NOMO-1 treated with dmso at 0.1 percent for 144 hours (cell line): ENCODE data around the gene HMCES.
"Not testable (repeated sequence)": the region's sequence is repeated elsewhere in the genome, so short reads cannot be mapped to it uniquely, and the experiment has no call there.

Experiments used
- DNase-seq: peaks from one replicate; lab custom pipeline; 2025; ENCODE audit not compliant: unreplicated experiment; lab: John Stamatoyannopoulos, UW

Gene HMCES

DNA sequence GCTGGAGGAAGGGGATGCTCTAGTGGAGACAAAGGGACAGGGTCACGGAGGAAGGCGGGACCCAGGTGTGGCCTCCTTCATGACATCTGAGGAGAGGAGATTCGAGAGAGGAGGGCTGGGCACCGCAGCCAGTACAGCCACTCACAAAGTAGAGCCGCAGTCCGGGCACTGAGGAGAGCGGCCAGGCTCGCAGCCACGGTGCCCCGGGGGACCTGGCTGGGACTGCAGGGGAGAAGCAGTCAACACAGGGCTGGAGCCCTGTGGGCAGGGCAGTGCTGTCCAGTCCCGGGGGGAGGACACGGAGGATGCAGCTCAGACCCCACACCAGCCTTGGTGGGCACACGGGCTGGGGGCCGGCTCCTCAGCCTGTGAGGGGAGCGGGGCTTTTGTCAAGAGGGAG lies 40.3 kb downstream of the HMCES start:
- no peak for DNase-seq

DNA sequence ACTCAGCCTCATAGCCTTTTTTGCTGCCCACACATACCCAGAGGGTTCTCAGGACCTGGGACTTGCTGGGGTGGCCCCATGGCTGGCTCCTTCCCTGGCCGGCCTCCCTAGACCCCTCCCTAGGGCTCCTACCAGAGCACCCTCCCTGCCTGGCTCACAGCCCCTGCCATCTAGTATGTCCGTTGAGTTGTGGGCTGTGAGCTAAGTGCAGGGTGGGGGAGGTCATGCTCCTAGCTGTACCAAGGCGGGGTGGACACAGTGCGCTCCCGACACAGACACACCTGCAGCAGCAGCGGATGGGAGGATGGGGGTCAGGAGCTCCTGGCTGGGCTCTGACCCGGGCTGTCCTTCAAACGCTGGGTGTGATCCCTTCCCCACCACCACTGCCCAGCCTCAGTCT lies 41.6 kb downstream of the HMCES start:
- no peak for DNase-seq

DNA sequence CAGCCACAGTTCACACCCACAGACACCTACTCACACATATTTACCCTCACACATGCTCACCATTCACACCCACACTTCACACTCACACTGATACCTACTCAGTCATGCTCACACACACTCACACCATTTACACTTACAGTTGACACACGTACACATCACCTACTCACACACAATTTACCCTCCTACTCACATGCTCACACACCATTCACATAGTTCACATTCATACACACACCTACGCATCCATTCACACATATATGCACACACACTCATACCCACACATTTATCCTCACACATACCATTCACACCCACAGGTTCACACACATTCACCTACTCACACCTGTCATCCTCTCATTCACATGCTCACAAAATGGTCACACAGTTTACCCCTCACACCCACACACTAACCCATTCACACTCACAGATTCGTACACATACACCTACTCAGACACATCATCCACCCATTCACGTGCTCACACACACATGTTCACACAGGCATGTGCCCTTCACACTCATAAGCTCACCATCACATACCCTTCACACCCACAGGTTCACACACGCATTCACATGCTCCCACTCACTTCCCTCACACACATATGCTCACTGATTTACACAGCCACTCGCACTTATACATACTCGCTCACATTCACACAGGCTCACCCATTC lies 42.3 kb downstream of the HMCES start:
- no peak for DNase-seq

- DNase-seq: no peak
Observed at GRCh38 chr3:129321887-129322286, 43.2 kb downstream of the HMCES start.

DNA sequence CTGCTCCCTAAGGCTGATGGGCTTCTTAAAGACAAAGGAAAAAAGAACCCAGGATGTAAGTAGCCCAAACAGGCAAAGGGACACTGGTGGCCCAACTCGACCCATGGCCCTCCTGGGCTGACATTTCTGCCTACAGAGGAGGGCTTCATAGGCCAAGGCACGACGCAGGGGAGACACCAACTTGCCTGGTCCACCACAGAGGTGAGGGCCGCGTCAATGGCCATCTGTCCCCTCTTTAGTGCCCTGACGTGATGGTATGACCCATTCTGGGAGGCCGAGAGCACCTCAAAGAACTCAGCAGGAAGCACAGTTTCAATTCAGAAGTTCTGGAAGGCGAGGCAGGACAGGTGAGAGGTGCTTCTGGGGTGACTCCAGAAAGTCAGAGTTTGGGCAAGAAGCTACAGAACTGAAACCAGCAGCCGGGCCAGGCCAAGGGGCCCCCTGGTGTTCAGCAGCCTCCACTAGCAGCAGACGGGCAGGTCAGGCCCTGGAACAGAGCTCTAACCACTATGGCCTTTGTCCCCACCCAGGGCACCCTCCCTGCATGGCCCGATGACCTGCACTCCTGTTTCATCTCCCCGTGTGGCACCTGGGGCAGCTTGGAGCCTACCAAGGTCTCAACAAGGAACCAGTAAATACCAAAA lies 45.1 kb downstream of the HMCES start:
- no peak for DNase-seq

DNA sequence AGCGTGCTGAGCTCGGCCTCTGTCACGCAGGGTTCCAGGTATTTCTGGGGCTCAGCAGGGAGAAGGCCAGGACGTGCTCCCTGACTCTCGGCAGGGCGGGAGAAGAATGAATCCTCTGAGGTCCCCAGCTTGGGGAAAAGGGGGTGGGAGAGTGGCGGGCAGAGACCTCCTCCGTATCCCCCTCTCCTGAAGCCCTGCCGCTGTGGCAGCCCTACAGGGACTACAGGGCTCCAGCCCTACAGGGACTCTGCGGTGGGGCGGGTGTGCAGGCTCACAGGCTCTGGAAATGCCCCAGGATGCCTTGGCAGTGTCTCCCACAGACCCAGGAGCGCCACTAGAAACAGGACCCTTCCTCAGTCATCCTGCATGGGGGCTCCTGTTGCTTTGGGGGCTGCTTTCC lies 46.2 kb downstream of the HMCES start:
- no peak for DNase-seq

DNA sequence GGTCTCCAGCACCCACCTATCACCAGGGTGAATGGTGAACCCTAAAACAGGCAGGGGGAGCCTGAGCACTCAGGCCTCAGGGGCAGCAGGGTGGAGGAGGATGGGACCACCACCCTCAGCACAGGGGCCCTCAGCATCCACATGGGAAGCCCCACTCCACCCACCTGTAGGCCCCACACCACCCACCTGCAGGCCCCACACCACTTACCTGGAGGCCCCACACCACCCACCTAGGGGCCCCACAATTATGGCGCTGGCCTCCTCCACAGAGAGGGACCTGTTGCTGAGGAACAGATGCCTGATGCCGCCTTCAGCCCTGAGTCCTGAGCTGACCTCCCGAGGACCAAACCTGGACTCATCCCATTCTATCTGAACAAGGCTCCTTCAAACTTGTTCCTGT lies 46.7 kb downstream of the HMCES start:
- DNase-seq: no peak

DNA sequence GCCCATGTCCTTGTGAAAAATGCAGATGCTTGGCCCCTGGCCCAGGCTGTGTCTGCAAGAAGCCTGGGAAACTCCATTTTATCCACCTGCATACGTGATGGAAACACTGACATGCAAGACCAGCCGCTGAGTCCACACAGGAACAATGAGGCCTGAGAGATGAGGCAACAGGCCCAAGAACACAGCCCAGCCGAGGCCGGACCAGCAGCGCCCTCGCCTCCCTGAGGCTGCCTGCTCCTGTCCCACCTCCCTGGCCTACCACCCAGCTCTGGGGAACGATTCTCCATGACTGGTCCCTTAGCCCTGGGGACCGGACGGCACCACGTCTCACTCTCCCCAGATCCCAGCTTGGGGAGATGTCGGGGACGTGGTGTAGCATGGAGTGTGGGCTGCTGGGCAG lies 47.5 kb downstream of the HMCES start:
- no peak for DNase-seq

- DNase-seq: no peak
Observed at GRCh38 chr3:129326595-129326994, 47.9 kb downstream of the HMCES start.

GRCh38 chr3:129327510-129327909 lies 48.8 kb downstream of the HMCES start:
- no peak for DNase-seq

- no peak for DNase-seq
Observed at GRCh38 chr3:129329858-129330257, 51.2 kb downstream of the HMCES start.

DNA sequence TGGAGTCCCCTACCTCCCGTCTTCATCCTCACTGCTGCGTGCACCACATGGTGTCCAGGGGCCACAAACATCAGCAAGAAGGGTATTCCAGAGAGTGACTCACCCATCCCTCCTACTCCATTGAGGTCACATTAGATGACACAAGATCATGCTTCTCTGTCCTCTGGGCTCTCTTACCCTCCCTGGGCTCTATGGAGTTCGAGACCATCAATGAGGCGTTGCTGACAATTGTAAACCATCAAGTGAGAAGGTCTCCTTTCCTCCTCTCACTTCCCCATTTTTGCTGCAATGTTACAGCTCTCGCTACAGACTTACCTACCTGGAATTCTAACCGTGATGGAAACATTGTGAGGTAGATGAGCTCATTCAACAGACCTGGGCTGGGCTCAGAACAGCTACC lies 51.7 kb downstream of the HMCES start:
- no peak for DNase-seq

- no peak for DNase-seq
Observed at GRCh38 chr3:129333891-129334290, 55.2 kb downstream of the HMCES start.

DNA sequence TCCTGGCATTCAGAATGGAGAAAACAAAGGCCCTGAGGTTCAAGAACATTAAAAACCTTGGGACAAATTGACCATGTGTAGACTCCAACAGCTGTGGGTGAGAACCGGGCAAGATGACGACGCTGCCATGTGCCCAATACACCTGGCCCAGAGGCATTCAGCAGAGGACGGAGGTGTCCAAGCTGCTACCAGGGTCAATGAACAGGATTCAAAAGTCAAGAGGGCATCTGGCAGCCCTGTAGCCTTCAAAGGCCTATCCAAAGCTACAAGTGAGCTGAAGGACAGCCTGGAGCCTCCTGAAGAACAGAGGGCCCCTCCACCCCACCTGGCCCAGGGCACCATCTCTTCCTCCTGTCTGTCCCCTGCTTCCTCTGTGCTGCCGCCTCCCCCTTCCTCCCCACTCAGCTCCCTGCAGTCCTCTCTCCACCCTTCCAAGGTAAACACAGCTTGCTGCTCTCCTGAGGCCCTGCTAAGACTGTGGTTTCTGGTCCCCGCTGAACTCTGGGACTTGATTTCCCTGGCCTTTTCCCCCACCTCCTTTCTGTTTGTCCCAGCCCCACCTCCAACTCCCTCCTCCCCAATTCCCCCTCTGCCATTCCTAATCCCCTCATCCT lies 57.5 kb downstream of the HMCES start:
- no peak for DNase-seq

DNA sequence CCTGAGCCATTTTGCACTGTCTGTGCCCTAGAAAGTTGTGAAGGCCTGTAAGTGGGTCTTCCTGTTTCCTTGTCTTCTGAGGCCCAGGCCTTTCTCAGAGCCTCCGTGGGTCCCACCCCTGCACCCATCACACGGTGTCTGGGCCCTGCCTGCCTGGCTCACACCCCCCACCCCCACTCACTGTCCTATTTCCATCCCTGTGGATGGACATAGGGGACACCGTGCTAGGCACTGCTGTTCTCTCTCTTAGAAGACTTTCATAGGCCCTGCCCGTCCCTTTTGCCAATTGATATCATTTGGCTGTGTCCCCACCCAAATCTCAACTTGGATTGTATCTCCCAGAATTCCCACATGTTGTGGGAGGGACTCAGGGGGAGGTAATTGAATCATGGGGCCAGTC lies 59.0 kb downstream of the HMCES start:
- DNase-seq: not testable (repeated sequence)

DNA sequence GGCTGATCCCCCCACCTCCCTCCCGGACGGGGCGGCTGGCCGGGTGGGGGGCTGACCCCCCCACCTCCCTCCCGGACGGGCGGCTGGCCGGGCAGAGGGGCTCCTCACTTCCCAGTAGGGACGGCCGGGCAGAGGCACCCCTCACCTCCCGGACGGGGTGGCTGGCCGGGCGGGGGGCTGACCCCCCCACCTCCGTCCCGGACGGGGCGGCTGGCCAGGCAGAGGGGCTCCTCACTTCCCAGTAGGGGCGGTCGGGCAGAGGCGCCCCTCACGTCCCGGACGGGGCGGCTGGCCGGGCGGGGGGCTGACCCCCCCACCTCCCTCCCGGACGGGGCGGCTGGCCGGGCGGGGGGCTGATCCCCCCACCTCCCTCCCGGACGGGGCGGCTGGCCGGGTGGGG lies 60.5 kb downstream of the HMCES start:
- DNase-seq: not testable (repeated sequence)

- DNase-seq: not testable (repeated sequence)
Observed at GRCh38 chr3:129339833-129340232, 61.2 kb downstream of the HMCES start.

GRCh38 chr3:129341331-129342141 lies 62.9 kb downstream of the HMCES start:
- no peak for DNase-seq

GRCh38 chr3:129343643-129344360 lies 65.1 kb downstream of the HMCES start:
- no peak for DNase-seq

- DNase-seq: no peak
Observed at GRCh38 chr3:129344540-129345220, 66.0 kb downstream of the HMCES start.

- no peak for DNase-seq
Observed at GRCh38 chr3:129345281-129345680, 66.6 kb downstream of the HMCES start.
